Panc1 (cell line): ENCODE measurements around the gene ALG5.

Experiments used
- POLR2AphosphoS5 ChIP-seq: IDR thresholded peaks from 2 replicates; pipeline ENCODE4 v1.6.1; 2012; ENCODE audit warnings: mild to moderate bottlenecking, low read depth, low read length, moderate library complexity
- TCF7L2 ChIP-seq: IDR thresholded peaks from 2 replicates; pipeline ENCODE4 v1.6.1; 2011; ENCODE audit warnings: mild to moderate bottlenecking, low read depth, low read length, inconsistent platforms
- TF ChIP-seq, protein P1 (sequence below), 2 experiments: IDR thresholded peaks; 2 replicates each; pipeline ENCODE4 v1.6.1; 2011 to 2012; ENCODE audit warnings: low read depth in 2 of 2, control low read depth in 1 of 2, low read length in 1 of 2, mild to moderate bottlenecking in 1 of 2, moderate library complexity in 1 of 2; ENCODE audit not compliant: insufficient read depth in 1 of 2
- TF ChIP-seq, protein P2 (sequence below): fragments of 450-650 bp; IDR thresholded peaks from 2 replicates; pipeline ENCODE4 v1.5.1; 2017; ENCODE audit warnings: mild to moderate bottlenecking

DNA sequence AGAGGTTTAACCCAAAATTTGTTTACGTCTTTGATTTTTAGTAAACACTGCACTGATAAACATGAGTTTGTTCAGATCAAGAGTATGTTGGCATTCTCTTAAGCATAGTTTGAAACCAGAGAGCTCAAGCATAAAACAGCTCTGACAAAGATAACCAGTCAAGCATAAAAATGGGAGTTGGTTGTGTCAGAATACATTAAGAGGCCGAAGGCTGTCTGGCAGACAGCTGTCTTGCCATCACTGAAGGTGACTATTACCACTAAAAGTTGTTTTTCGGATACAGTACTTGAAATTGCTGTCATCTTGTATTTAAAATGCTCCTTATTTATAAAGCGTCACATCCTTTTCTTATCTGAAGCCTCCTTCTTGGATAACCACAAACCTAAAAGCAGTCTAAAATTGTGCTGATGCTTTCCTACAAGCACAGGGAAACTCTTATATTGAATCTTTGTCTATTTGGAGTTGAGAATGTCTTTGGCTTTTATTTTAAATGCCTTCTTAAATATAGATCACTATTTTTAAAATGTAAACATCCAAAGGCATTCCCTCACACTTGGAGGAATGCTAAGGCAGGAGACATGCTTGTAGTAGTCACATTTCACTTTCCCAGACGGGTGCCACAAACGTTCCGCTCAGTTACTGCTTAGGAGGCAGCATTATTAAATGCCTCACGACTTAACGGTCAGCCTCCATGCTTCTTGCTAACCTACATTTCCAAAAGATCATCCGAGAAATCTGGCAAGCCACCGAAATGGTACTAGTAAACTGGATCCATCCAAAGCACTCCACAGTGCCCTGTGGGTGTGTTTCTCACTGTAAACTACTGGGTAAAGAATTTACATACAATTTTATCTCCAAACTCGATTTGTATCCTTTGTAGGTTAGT lies 80.7 kb downstream of the ALG5 start:
- TF ChIP-seq, protein P1, sequence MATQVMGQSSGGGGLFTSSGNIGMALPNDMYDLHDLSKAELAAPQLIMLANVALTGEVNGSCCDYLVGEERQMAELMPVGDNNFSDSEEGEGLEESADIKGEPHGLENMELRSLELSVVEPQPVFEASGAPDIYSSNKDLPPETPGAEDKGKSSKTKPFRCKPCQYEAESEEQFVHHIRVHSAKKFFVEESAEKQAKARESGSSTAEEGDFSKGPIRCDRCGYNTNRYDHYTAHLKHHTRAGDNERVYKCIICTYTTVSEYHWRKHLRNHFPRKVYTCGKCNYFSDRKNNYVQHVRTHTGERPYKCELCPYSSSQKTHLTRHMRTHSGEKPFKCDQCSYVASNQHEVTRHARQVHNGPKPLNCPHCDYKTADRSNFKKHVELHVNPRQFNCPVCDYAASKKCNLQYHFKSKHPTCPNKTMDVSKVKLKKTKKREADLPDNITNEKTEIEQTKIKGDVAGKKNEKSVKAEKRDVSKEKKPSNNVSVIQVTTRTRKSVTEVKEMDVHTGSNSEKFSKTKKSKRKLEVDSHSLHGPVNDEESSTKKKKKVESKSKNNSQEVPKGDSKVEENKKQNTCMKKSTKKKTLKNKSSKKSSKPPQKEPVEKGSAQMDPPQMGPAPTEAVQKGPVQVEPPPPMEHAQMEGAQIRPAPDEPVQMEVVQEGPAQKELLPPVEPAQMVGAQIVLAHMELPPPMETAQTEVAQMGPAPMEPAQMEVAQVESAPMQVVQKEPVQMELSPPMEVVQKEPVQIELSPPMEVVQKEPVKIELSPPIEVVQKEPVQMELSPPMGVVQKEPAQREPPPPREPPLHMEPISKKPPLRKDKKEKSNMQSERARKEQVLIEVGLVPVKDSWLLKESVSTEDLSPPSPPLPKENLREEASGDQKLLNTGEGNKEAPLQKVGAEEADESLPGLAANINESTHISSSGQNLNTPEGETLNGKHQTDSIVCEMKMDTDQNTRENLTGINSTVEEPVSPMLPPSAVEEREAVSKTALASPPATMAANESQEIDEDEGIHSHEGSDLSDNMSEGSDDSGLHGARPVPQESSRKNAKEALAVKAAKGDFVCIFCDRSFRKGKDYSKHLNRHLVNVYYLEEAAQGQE (IDR thresholded peaks at IDR 0.05; ENCODE audit: insufficient read depth in 1 of 2, low read depth in 2 of 2, low read length in 1 of 2) = no peak
- TF ChIP-seq, protein P2, sequence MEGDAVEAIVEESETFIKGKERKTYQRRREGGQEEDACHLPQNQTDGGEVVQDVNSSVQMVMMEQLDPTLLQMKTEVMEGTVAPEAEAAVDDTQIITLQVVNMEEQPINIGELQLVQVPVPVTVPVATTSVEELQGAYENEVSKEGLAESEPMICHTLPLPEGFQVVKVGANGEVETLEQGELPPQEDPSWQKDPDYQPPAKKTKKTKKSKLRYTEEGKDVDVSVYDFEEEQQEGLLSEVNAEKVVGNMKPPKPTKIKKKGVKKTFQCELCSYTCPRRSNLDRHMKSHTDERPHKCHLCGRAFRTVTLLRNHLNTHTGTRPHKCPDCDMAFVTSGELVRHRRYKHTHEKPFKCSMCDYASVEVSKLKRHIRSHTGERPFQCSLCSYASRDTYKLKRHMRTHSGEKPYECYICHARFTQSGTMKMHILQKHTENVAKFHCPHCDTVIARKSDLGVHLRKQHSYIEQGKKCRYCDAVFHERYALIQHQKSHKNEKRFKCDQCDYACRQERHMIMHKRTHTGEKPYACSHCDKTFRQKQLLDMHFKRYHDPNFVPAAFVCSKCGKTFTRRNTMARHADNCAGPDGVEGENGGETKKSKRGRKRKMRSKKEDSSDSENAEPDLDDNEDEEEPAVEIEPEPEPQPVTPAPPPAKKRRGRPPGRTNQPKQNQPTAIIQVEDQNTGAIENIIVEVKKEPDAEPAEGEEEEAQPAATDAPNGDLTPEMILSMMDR = no peak
- TF ChIP-seq POLR2AphosphoS5 = no peak
- no peak for TF ChIP-seq TCF7L2
